ENCODE measurements around the gene CMTM8.

DNA sequence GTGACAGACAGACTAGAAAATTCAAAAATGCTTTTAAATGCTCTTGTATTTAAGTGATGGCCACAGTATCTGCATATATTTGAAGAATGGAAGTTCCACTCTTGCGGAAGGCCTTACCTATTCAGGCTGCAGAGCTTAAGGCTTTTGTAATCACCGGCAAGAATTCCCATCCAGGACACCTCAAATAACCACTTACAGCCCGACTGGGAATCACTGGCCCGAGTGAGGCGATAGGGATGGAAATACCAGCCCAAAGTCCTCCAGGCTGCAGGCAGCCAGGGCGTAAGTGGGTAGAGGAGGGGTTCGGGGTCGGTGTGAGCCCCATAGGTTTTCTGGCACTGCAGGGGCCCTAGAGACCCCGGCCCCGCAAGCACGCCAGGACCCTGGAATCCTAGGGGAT, 162.6 kb downstream of the CMTM8 start:
- TF ChIP-seq, protein P1, sequence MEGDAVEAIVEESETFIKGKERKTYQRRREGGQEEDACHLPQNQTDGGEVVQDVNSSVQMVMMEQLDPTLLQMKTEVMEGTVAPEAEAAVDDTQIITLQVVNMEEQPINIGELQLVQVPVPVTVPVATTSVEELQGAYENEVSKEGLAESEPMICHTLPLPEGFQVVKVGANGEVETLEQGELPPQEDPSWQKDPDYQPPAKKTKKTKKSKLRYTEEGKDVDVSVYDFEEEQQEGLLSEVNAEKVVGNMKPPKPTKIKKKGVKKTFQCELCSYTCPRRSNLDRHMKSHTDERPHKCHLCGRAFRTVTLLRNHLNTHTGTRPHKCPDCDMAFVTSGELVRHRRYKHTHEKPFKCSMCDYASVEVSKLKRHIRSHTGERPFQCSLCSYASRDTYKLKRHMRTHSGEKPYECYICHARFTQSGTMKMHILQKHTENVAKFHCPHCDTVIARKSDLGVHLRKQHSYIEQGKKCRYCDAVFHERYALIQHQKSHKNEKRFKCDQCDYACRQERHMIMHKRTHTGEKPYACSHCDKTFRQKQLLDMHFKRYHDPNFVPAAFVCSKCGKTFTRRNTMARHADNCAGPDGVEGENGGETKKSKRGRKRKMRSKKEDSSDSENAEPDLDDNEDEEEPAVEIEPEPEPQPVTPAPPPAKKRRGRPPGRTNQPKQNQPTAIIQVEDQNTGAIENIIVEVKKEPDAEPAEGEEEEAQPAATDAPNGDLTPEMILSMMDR (IDR thresholded peaks at IDR 0.05), result no peak
- TF ChIP-seq POLR2A (IDR thresholded peaks at IDR 0.05), result no peak
- no peak for TF ChIP-seq POLR2AphosphoS5 (IDR thresholded peaks at IDR 0.05)
- TF ChIP-seq EP300 (IDR thresholded peaks at IDR 0.05), result no peak
